Ascending aorta (tissue), 2 donors: Measurements from ENCODE around the gene CHMP5. TPM values are rescaled to one million over a fixed set of nuclear protein-coding genes. Genes with fewer than 3 reads are reported as not detected.

ENCODE experiments used
- DNase-seq, 2 donors: peaks; one replicate each; pipeline ENCODE4 v3.0.0-alpha.2; 2019; ENCODE audit warnings: low spot score in 2 of 2
- H3K27ac ChIP-seq, 2 donors: fragments of 200-600 bp; sonication (generic); one replicate each; pipeline ENCODE4 v1.5.1; 2016 to 2017; ENCODE audit warnings: mild to moderate bottlenecking in 1 of 2
- H3K27me3 ChIP-seq: fragments of 200-600 bp; sonication (generic); one replicate; pipeline ENCODE4 v1.5.1; 2017
- H3K36me3 ChIP-seq, 2 donors: fragments of 200-600 bp; sonication (generic); one replicate each; pipeline ENCODE4 v1.5.1; 2016
- H3K4me1 ChIP-seq, 2 donors: fragments of 200-600 bp; sonication (generic); one replicate each; pipeline ENCODE4 v1.5.1; 2016 to 2017; ENCODE audit warnings: mild to moderate bottlenecking in 1 of 2
- H3K4me3 ChIP-seq, 2 donors: fragments of 200-600 bp; sonication (generic); one replicate each; pipeline ENCODE4 v1.5.1; 2016 to 2017; ENCODE audit warnings: mild to moderate bottlenecking in 1 of 2
- H3K9me3 ChIP-seq, 2 donors: fragments of 200-600 bp; sonication (generic); one replicate each; pipeline ENCODE4 v1.5.1; 2016
- intact Hi-C: fragments of 100-400 bp; cut with DNase I; formaldehyde crosslinking; loops from one replicate; pipeline ENCODE4 v1.15.1; 2023
- total RNA-seq: library from RNA; depleted of rRNA; stranded (reverse); fragments of >200 nt; gene quantifications from one replicate; pipeline ENCODE4 v1.1.0, GENCODE V29; 2016
- TF ChIP-seq, protein P1 (sequence below), 3 experiments: fragments of 200-600 bp in 2 of 3; fragments of 450-650 bp in 1 of 3; sonication (generic) in 2 of 3; IDR thresholded peaks; one replicate each; pipeline ENCODE4 v1.5.1; 2016 to 2019; ENCODE audit warnings: antibody characterized with exemption in 3 of 3, mild to moderate bottlenecking in 1 of 3, moderate library complexity in 1 of 3

The CHMP5 gene
- total RNA-seq, 1 donor from 2014 or later, result 47.5 TPM

DNA sequence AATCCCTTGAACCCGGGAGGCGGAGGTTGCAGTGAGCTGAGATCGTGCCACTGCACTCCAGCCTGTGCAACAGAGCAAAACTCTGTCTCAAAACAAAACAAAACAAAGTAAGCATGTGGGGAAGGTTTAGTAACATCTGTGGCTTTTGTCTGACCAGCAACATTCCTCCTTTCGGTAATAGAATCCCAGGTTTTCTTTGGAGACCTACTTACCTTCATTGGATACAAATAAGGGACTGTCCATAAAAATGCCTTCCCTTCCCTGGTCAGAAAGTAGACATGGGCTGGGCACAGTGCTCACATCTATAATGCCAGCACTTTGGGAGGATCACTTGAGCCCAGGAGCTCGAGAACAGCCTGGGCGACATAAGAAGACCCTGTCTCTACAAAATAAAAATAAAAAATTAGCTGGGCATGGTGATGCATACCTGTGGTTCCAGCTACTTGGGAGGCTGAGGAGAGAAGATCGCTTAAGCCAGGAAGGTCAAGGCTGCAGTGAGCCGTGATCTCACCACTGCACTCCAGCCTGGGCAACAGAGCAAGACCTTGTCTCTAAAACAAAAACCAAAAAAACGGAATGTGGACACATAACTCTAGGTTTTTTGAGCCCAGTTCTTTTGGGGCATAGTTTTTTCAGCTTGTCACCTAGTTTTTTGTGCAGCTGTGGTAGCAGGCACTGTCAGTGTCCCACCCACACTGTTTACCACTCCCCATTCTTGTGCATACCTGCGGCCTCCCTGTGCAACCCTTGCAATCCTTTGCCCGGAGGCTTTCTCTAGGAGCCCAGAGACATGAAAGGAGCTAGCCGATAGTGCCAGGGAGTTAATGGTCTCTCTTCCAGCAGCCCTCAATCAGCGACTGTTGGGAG is 33.9 kb upstream of the CHMP5 start:
- H3K9me3 ChIP-seq, result no peaks in the 10 kb centered on the region
- TF ChIP-seq, protein P1, sequence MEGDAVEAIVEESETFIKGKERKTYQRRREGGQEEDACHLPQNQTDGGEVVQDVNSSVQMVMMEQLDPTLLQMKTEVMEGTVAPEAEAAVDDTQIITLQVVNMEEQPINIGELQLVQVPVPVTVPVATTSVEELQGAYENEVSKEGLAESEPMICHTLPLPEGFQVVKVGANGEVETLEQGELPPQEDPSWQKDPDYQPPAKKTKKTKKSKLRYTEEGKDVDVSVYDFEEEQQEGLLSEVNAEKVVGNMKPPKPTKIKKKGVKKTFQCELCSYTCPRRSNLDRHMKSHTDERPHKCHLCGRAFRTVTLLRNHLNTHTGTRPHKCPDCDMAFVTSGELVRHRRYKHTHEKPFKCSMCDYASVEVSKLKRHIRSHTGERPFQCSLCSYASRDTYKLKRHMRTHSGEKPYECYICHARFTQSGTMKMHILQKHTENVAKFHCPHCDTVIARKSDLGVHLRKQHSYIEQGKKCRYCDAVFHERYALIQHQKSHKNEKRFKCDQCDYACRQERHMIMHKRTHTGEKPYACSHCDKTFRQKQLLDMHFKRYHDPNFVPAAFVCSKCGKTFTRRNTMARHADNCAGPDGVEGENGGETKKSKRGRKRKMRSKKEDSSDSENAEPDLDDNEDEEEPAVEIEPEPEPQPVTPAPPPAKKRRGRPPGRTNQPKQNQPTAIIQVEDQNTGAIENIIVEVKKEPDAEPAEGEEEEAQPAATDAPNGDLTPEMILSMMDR (IDR thresholded peaks at IDR 0.05), result no peak

DNA sequence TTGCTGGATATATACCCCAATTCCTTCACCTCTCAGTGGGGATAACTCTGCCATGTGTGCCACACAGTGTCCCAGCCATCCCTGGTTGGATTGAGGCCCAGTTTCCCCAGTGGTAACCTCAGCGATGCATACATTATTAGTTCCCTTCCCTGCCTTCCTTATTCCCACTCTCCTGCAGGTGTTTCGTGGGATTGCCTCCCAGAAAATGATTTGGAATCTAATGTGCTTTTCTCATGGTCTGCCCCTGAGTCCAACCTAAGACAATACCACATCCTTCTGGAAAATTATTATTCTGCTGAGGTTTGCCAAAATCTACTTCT is 33.3 kb upstream of the CHMP5 start:
- H3K9me3 ChIP-seq, result no peaks in the 10 kb centered on the region
- no peaks in the 10 kb centered on the region for H3K4me1 ChIP-seq
- H3K36me3 ChIP-seq, result no peaks in the 10 kb centered on the region
- no peak for DNase-seq
- no peak overlapping the region for H3K27ac ChIP-seq
- intact Hi-C loops, result no loop called here
- no peak overlapping the region for H3K4me3 ChIP-seq
- no peaks in the 10 kb centered on the region for H3K27me3 ChIP-seq
- TF ChIP-seq, protein P1 (IDR thresholded peaks at IDR 0.05), result no peak

More for the DNA sequence above, 33.9 kb upstream of the CHMP5 start:
- Histone ChIP-seq H3K27ac (no peak overlapping the region), H3K4me1 (no peaks in the 10 kb centered on the region), H3K4me3 (no peak overlapping the region), H3K36me3 (no peaks in the 10 kb centered on the region), H3K27me3 (no peaks in the 10 kb centered on the region)
- DNase-seq, result no peak
- intact Hi-C loops, result no loop called here

GRCh38 chr9:33232815-33233214 is 32.0 kb upstream of the CHMP5 start:
- H3K4me1 ChIP-seq, result no peaks in the 10 kb centered on the region
- no peak overlapping the region for H3K27ac ChIP-seq
- no peaks in the 10 kb centered on the region for H3K9me3 ChIP-seq
- intact Hi-C loops, result no loop called here
- H3K27me3 ChIP-seq, result no peaks in the 10 kb centered on the region
- DNase-seq, result no peak
- H3K36me3 ChIP-seq, result no peaks in the 10 kb centered on the region
- no peak overlapping the region for H3K4me3 ChIP-seq
- TF ChIP-seq, protein P1 (IDR thresholded peaks at IDR 0.05), result no peak

- DNase-seq, result no peak
- TF ChIP-seq, protein P1 (IDR thresholded peaks at IDR 0.05), result no peak
- H3K27me3 ChIP-seq, result no peaks in the 10 kb centered on the region
- intact Hi-C loops, result no loop called here
- no peak overlapping the region for H3K27ac ChIP-seq
- H3K9me3 ChIP-seq, result no peaks in the 10 kb centered on the region
- no peaks in the 10 kb centered on the region for H3K4me1 ChIP-seq
- H3K36me3 ChIP-seq, result no peaks in the 10 kb centered on the region
- H3K4me3 ChIP-seq, result no peak overlapping the region
Measured at GRCh38 chr9:33233626-33234342, 31.1 kb upstream of the CHMP5 start.

DNA sequence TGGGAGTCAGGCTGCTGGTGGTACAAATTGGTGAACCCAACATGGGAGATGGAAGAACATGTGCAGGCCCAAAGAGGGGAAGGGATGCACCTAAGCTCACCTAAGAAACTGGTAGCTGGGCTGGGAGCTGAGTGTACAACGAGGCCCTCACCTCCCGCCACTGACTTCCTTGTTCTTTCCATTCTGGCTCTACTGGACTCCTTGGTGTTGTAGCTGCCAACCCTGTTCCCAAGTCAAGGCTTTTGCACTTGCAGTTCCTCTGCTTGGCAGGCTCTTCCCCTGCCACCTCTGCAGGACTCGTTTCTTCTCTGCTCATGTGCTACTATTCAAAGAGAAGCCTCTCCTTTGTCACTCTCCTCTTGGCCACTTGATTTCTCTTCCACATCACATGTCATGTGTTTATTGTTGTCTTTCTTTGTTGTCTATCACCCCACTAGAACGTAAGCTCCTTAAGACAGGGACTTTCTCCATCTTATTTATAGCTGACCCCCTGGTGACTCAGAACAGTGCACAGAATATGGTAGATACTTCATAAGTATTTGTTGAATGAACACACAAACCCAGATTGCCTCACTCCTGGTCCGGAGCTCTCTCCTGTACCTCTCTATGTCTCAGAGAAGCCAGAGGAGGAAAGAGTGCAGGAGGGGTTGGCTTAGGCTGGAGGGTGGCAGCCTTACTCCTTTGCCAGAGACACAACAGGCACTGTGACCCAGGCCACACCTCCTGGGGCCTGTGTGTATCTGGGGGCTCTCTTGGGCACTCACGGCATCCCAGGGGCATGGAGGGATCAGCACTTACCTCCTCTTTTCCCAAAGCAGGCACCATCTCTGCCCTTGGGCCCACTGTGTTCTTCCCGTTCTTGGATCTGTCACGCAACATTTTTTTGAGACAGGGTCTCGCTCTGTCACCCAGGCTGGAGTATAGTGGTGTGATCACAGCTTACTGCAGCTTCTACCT is 30.1 kb upstream of the CHMP5 start:
- H3K9me3 ChIP-seq, result no peaks in the 10 kb centered on the region
- H3K36me3 ChIP-seq, result no peaks in the 10 kb centered on the region
- no peak overlapping the region for H3K27ac ChIP-seq
- no peak overlapping the region for H3K4me3 ChIP-seq
- no peaks in the 10 kb centered on the region for H3K27me3 ChIP-seq
- TF ChIP-seq, protein P1 (IDR thresholded peaks at IDR 0.05), result no peak
- DNase-seq, result no peak
- no peaks in the 10 kb centered on the region for H3K4me1 ChIP-seq
- intact Hi-C loops, result no loop called here
